HCT116 (cell line): ENCODE data around the gene TMEM258.

Experiments
- CTCF ChIP-seq, 3 experiments: fragments of 200-600 bp in 1 of 3; sonication (generic) in 1 of 3; IDR thresholded peaks in 2 of 3; conservative IDR thresholded peaks in 1 of 3; 2 replicates each; pipeline ENCODE4 v1.5.1; 2012 to 2017; ENCODE audit warnings: low read depth in 2 of 3, low read length in 2 of 3, antibody characterized with exemption in 1 of 3, borderline replicate concordance in 1 of 3, control low read depth in 1 of 3, mild to moderate bottlenecking in 1 of 3, mixed read lengths in 1 of 3, mixed run types in 1 of 3, moderate library complexity in 1 of 3; ENCODE audit not compliant: insufficient read depth in 1 of 3
- EZH2 ChIP-seq: fragments of 200-600 bp; sonication (generic); IDR thresholded peaks from 2 replicates; pipeline ENCODE4 v1.6.1; 2017; ENCODE audit warnings: antibody characterized with exemption, mixed run types
- POLR2A ChIP-seq: IDR thresholded peaks from 2 replicates; pipeline ENCODE4 v1.7.0; 2011; ENCODE audit warnings: borderline replicate concordance; ENCODE audit not compliant: insufficient read depth, insufficient read length; ENCODE audit errors: extremely low read depth
- POLR2AphosphoS5 ChIP-seq: IDR thresholded peaks from 2 replicates; pipeline ENCODE4 v1.6.1; 2011; ENCODE audit warnings: mild to moderate bottlenecking, low read depth, low read length, moderate library complexity
- SRF ChIP-seq: IDR thresholded peaks from 2 replicates; pipeline ENCODE4 v1.6.1; 2012; ENCODE audit warnings: low read depth
- YY1 ChIP-seq: IDR thresholded peaks from 2 replicates; pipeline ENCODE4 v1.6.1; 2011; ENCODE audit warnings: low read length, low read depth, moderate library complexity, mild to moderate bottlenecking; ENCODE audit not compliant: insufficient replicate concordance; ENCODE audit errors: extremely low read depth

- no peak for TF ChIP-seq POLR2A
- no peak for TF ChIP-seq SRF
- no peak for TF ChIP-seq CTCF (IDR thresholded peaks at IDR 0.05 in 2 of 3, conservative IDR thresholded peaks at IDR 0.05 in 1 of 3; ENCODE audit: borderline replicate concordance in 1 of 3, insufficient read depth in 1 of 3, low read depth in 2 of 3, low read length in 2 of 3)
- no peak for TF ChIP-seq EZH2
- TF ChIP-seq POLR2AphosphoS5 = no peak; the same call in 1 of the 2 replicates
- TF ChIP-seq YY1 = no peak
Observed at GRCh38 chr11:61756147-61756451, 36.3 kb downstream of the TMEM258 start.
